T-helper 17 cell (primary cell): ENCODE measurements around the gene INO80. TPM values are rescaled to one million over a fixed set of nuclear protein-coding genes. Genes with fewer than 3 reads are reported as not detected.

Source experiments
- ATAC-seq: fragments of 150-1000 bp; cut with Tn5 transposase; 2 replicates; pipeline ENCODE4 v1.10.0; 2021; ENCODE audit warnings: mild to moderate bottlenecking, moderate library complexity
- DNase-seq, 3 donors: peaks; one replicate each; pipeline versions ENCODE4 v3.0.0 to v3.0.0-alpha.2; 2020 to 2021
- H3K9me3 ChIP-seq: one replicate; pipeline ENCODE4 v1.7.0; 2013; ENCODE audit warnings: low read length, mild to moderate bottlenecking; ENCODE audit not compliant: control insufficient read depth, poor library complexity, severe bottlenecking
- H3K27ac Mint-ChIP-seq: one replicate; pipeline ENCODE4 v1.8.0; 2022; ENCODE audit warnings: mild to moderate bottlenecking, moderate library complexity, mixed read lengths
- H3K27me3 Mint-ChIP-seq: one replicate; pipeline ENCODE4 v1.8.0; 2022; ENCODE audit warnings: mixed read lengths
- H3K36me3 Mint-ChIP-seq: one replicate; pipeline ENCODE4 v1.8.0; 2022; ENCODE audit warnings: low read depth, mixed read lengths
- H3K4me1 Mint-ChIP-seq: one replicate; pipeline ENCODE4 v1.8.0; 2022; ENCODE audit warnings: mild to moderate bottlenecking, mixed read lengths
- H3K4me3 Mint-ChIP-seq: one replicate; pipeline ENCODE4 v1.8.0; 2022; ENCODE audit warnings: mild to moderate bottlenecking, moderate library complexity, mixed read lengths
- total RNA-seq, 4 donors: library from RNA in 2 of 4; stranded (reverse) in 2 of 4; gene quantifications; one replicate each; pipeline ENCODE4 v1.2.3 and lab custom pipeline; 2022 to 2026

The INO80 gene
- total RNA-seq, 2 donors from 2014 or later: 28.5 to 37.5 TPM

GRCh38 chr15:40929660-40930429 is 186.2 kb downstream of the INO80 start:
- H3K27ac Mint-ChIP-seq: peak overlapping the region; percentile 67
- peak overlapping the region; percentile 88 for H3K4me3 Mint-ChIP-seq
- no peak for DNase-seq
- H3K27me3 Mint-ChIP-seq: peaks cover 64% of the 10 kb centered on the region
- ATAC-seq: no peak
- H3K9me3 ChIP-seq: no peaks in the 10 kb centered on the region
- H3K36me3 Mint-ChIP-seq: peaks cover 5% of the 10 kb centered on the region
- peaks cover 32% of the 10 kb centered on the region for H3K4me1 Mint-ChIP-seq

Other genes with a start within 250 kb of the INO80 start
- gene RHOV, start 242.0 kb downstream of the INO80 start, total RNA-seq: under 1 TPM in 1 of 2 donors, not detected in 1; 0.18 TPM
- 10 to 100 TPM; 13.6 to 18.4 TPM for gene VPS18, start 221.8 kb downstream of the INO80 start, total RNA-seq
- not detected for gene DLL4, start 186.9 kb downstream of the INO80 start, total RNA-seq
- under 1 TPM; 0.35 to 0.70 TPM for gene CHAC1, start 162.8 kb downstream of the INO80 start, total RNA-seq
- gene EXD1, start 114.5 kb upstream of the INO80 start, total RNA-seq: not detected
- 10 to 100 TPM; 31.6 to 40.5 TPM for gene CHP1, start 115.0 kb upstream of the INO80 start, total RNA-seq
- 1 to 10 TPM in 1 of 2 donors, not detected in 1; 1.2 TPM for gene OIP5, start 216.3 kb upstream of the INO80 start, total RNA-seq
- gene NUSAP1, start 216.6 kb upstream of the INO80 start, total RNA-seq: 10 to 100 TPM in 1 of 2 donors, 1 to 10 TPM in 1; 7.8 to 16.3 TPM